DMS53 treated with DMSO at 0.1 percent for 48 hours (cell line): Measurements from ENCODE around the gene RASA1.

Experiments
- DNase-seq: peaks from one replicate; lab custom pipeline; 2025; ENCODE audit not compliant: unreplicated experiment; lab: John Stamatoyannopoulos, UW

Gene RASA1

GRCh38 chr5:87438231-87438630, 170.5 kb downstream of the RASA1 start:
- no peak for DNase-seq
